HK-2 (cell line): ENCODE data around the gene MYT1.

Source experiments
- DNase-seq: peaks from one replicate; pipeline ENCODE4 v3.0.0-alpha.2; 2018; ENCODE audit not compliant: unreplicated experiment

MYT1 gene

GRCh38 chr20:64189986-64190385 is 25.7 kb downstream of the MYT1 start:
- DNase-seq = no peak

GRCh38 chr20:64191002-64191401 is 26.8 kb downstream of the MYT1 start:
- DNase-seq = no peak

DNA sequence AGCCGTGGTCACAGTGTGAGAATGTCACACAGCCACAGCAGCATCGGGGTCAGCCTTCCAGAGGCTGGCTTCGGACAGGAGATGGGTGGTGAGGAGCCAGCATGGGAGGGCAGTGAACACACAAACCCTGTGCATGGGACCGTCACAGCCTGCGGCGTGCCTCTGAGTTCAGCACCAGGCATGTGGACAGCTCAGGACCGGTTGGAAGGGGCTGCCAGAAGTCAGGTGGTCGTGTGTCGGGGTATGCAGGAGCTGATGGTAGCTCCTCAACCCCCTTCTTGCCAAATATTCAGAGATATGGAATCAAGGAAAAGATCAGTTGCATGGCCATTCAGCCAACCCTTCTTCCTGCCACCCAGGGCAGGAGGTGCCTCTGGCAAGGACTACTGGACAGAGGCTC is 28.2 kb downstream of the MYT1 start:
- DNase-seq = no peak

DNA sequence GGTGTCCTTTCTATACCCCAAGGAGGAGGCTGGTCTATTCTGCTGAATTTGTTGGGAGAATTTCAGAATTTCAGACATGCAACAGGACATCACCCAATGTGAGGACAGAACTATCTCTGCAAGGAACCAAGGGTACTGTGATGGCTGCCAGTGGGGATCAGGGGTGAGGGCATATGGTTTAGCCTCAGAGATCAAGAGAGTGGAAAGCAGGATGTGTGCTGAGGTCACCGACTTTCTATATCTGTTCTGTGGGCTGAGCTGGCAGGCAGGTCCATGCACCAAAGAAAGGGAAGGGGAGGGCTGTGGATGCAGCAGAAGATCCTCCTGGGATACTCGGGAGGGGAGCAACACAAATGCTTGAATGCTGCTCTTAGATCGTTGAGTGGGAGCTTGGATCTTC is 28.8 kb downstream of the MYT1 start:
- DNase-seq = no peak

DNA sequence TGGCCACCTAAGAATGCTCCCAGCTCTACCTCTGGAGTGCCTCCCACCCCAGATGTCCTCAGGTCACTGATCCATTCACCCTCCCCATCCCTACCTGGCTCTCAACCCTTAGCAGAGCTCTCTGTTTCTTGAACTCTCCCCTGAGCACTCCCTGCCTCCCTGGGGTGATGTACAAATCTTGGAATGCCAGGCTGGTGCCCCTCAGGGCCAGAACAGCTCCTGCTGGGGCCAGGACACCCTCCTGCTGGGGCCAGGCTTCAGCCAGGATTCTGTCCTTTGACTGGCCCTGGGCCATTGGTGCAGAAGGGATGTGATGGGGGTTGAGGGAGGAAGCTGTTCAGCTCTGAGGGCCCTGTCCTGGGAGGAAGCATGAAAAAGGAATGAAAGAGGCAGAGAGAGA is 30.0 kb downstream of the MYT1 start:
- no peak for DNase-seq

DNA sequence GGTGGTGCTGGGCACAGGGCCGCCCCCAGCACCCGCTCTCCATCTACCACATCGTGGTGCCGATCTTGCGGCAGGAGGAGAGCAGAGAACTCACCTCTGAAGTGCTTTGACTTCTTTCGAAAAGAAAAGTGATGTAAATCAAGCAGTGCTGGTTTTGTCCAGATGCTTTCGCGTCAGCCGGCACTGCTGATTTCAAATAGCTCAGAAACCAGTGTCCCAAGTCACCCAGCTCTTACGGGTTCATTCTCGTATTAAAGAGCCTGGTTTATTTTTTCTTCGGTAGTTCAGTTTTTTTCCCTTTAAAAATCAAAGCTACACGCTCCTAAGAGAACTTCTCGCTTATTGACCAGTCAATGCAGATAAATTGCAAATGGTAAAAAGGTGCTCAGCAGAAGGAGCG is 32.1 kb downstream of the MYT1 start:
- DNase-seq = no peak

GRCh38 chr20:64196847-64197306 is 32.6 kb downstream of the MYT1 start:
- no peak for DNase-seq

GRCh38 chr20:64198347-64198746 is 34.1 kb downstream of the MYT1 start:
- DNase-seq = no peak

DNA sequence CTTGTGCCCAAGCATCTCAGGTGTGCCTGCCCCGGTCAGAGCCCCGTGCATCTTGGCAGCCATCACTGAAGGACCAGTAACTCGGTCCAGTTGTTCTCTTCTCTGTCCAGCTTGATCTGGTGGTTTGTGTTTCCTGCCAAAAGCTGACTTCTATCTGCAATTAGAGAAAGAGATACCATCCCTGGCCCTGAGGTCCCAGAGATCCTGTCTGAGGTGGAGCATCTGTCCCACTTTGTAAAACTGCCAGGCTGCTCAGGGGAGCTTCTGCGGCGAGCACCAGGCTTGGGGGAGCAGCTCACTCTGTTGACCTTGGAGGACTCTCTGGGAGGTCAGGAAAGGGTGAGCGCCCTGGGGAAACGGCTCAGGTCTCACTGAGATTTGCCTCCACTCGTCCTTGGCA is 35.1 kb downstream of the MYT1 start:
- DNase-seq = no peak

DNA sequence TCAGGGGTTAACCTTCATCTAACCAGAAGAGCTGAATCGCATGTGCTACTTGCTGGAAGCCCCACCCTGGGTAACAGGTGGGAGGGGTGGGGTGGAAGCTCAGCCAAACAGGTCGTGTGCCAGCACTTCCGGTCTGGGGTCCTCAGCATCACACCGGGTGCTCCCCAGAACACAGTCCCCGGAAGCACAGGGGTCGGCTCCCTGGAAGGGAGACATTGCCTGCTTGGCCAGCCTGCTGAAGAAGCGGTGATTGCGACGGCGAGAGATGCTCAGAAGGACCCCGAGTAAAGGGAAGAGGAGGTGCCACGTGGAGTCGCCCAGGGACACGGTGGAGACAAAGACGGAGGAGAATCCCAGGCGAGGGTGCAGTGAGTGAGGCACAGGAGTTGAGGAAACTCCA is 36.5 kb downstream of the MYT1 start:
- no peak for DNase-seq

- no peak for DNase-seq
Measured at GRCh38 chr20:64201653-64202052, 37.4 kb downstream of the MYT1 start.

GRCh38 chr20:64203037-64203777 is 39.0 kb downstream of the MYT1 start:
- DNase-seq = no peak

GRCh38 chr20:64205611-64206026 is 41.4 kb downstream of the MYT1 start:
- no peak for DNase-seq

DNA sequence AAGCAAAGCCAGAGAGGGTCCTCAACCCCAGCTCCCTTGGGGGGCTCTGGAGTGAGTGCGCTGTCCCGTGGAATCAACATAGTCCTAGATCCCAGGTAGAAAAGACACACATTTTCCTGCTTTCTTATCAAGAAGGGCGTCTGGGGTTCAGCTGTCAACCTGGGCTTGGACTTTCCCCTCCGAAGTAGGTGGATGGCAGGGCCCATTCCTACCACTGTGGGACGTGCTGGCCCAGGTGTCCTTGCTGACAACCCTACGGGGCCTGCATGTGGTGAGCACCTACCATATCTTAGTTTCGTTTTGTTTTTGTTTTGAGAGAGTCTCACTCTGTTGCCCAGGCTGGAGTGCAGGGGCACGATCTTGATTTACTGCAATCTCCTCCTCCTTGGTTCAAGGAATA is 42.4 kb downstream of the MYT1 start:
- no peak for DNase-seq

- no peak for DNase-seq
Measured at GRCh38 chr20:64207641-64208590, 43.7 kb downstream of the MYT1 start.

DNA sequence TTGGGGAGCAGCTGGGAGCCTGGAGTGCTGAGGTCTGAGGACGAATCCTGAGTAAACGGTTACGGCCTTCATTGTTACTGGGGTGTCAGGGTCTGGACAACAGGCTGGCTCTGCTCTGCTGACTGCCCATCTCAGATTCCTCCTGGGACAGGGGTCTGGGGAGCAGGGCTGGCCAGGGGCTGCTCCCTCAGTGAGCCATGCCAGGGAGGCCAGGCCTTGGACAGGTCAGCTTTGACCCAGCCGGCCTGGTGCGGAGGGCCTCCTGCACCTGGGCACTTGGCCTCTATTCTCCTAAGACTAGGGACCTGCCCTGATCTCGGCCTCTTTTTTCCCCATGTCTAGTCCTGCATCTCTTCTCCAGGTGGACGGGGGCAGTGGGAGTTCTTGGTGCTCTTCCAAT is 44.9 kb downstream of the MYT1 start:
- no peak for DNase-seq

DNA sequence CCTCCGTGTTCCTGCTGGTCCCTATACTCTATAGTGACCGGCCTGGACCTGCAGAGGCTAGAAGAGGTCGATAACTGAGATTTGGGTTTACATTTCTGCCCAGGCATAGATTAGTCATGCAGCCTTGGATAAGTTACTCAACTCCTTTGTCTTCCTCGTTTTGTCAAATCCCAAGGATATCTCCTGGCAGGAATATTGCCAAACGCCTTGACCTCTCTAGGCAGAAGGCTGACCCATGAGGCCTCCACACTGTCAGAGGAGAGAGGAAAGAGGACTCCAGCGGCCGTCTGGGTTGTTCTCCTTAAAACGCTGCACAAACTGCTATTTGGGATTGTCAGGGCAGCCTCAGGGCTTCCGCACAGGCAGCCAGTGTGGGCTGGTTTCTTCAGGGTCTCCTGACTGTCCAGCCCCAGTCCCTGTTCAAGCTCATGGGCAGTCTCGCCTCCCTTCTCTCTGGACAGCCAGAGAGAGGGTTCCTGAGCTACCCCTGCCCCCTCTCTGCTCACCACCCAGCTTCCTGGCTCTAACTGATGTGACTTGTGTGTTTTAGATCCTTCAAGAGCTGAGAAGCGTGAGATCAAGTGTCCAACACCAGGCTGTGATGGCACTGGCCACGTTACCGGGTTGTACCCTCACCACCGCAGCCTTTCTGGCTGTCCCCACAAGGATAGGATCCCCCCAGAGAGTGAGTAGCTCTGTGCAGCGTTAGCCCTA is 46.6 kb downstream of the MYT1 start:
- no peak for DNase-seq

DNA sequence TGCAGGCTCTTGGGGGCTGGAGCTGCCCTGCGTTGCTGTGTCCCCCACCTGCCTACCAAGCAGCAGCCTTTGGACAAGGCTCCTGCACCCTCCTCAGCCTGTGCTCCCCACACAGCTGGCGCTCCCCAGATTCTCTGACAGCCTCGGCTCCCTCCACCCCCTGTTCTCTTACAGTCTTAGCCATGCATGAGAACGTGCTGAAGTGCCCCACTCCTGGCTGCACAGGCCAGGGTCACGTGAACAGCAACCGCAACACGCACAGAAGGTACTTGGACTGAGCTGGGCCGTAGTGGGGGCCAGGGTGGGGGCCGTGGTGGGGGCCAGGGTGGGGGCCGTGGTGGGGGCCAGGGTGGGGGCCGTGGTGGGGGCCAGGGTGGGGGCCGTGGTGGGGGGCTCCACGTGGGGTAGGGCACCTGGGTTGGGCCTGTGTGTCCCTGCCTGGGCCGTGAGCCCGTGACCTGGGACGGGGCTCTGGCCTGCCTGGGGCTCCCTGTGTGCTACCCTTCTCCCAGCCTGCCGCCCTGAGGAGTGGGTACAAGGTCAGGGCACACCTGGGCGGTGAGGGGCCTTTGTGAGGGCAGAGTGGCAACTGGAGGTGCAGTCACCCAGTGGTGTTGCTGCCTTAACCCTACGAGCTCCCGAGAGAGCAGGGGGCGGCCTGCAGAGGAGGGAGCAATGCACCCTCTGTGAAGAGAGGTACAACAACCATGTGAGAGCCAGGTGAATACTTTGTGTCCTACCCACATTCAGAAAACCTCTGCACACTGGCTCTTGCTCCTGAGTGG is 47.8 kb downstream of the MYT1 start:
- no peak for DNase-seq

- no peak for DNase-seq
Measured at GRCh38 chr20:64212755-64213154, 48.5 kb downstream of the MYT1 start.

DNA sequence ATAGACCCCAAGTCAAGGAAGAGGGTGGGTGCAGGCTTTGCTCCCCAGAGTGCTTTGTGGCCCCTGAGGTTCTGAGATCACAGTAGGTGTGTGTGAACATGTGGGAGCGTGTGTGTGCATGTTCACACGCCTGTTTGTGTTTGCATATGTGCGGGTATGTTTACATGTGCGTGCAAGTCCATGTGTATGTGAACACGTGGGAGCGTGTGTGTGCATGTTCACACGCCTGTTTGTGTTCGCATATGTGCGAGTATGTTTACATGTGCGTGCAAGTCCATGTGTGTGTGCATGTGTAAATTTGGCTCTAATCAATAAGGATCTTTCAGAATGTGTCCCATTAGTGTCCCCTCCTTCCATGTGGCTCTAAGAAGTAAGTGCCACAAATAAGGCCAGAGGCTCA is 49.9 kb downstream of the MYT1 start:
- no peak for DNase-seq

GRCh38 chr20:64214952-64215351 is 50.7 kb downstream of the MYT1 start:
- no peak for DNase-seq

GRCh38 chr20:64216036-64216435 is 51.8 kb downstream of the MYT1 start:
- DNase-seq = no peak
